KMS-11 (cell line): ENCODE data around the gene CLIP2.

ENCODE experiments used
- H2AFZ ChIP-seq: fragments of 200-600 bp; sonication (generic); 2 replicates; pipeline ENCODE4 v1.6.1; 2016; ENCODE audit warnings: antibody characterized with exemption, mixed run types, low read depth
- H3K27ac ChIP-seq: fragments of 200-600 bp; sonication (generic); 2 replicates; pipeline ENCODE4 v1.6.1; 2016; ENCODE audit warnings: mild to moderate bottlenecking, mixed run types
- H3K27me3 ChIP-seq: fragments of 200-600 bp; sonication (generic); 2 replicates; pipeline ENCODE4 v1.6.1; 2017; ENCODE audit warnings: mild to moderate bottlenecking, low read depth, mixed run types, moderate library complexity; ENCODE audit not compliant: insufficient read depth
- H3K36me3 ChIP-seq: fragments of 200-600 bp; sonication (generic); 2 replicates; pipeline ENCODE4 v1.6.1; 2017; ENCODE audit warnings: mild to moderate bottlenecking, mixed run types; ENCODE audit not compliant: insufficient read depth
- H3K4me1 ChIP-seq: fragments of 200-600 bp; sonication (generic); 2 replicates; pipeline ENCODE4 v1.6.1; 2016; ENCODE audit warnings: mild to moderate bottlenecking, low read depth, mixed run types; ENCODE audit not compliant: poor library complexity, severe bottlenecking
- H3K4me2 ChIP-seq: fragments of 200-600 bp; sonication (generic); 2 replicates; pipeline ENCODE4 v1.7.0; 2016; ENCODE audit warnings: mild to moderate bottlenecking, mixed run types
- H3K4me3 ChIP-seq: fragments of 200-600 bp; sonication (generic); IDR thresholded peaks from 2 replicates; pipeline ENCODE4 v1.6.1; 2017; ENCODE audit warnings: low read depth, low read length, mixed read lengths; ENCODE audit not compliant: insufficient read depth
- H3K79me2 ChIP-seq: fragments of 200-600 bp; sonication (generic); 2 replicates; pipeline ENCODE4 v1.6.1; 2016; ENCODE audit warnings: low read depth, mixed run types; ENCODE audit not compliant: insufficient read depth
- H3K9ac ChIP-seq: fragments of 200-600 bp; sonication (generic); 2 replicates; pipeline ENCODE4 v1.6.1; 2016; ENCODE audit warnings: mild to moderate bottlenecking, mixed run types
- H4K20me1 ChIP-seq: fragments of 200-600 bp; sonication (generic); 2 replicates; pipeline ENCODE4 v1.6.1; 2016; ENCODE audit warnings: mild to moderate bottlenecking, mixed run types; ENCODE audit not compliant: insufficient read depth
- CTCF ChIP-seq: fragments of 200-600 bp; sonication (generic); conservative IDR thresholded peaks from 2 replicates; pipeline ENCODE4 v1.6.1; 2017; ENCODE audit warnings: low read depth, mild to moderate bottlenecking, antibody characterized with exemption, low read length, moderate library complexity, mixed read lengths

Gene CLIP2

GRCh38 chr7:74291535-74291934 is 2.3 kb downstream of the CLIP2 start:
- Histone ChIP-seq H3K27ac (no peak overlapping the region), H3K4me1 (no peaks in the 10 kb centered on the region), H3K79me2 (no peaks in the 10 kb centered on the region), H3K27me3 (peaks cover 63% of the 10 kb centered on the region), H2AFZ (no peak overlapping the region), H4K20me1 (no peaks in the 10 kb centered on the region), H3K4me3 (no peak overlapping the region), H3K4me2 (no peak overlapping the region), H3K9ac (no peak overlapping the region), H3K36me3 (no peaks in the 10 kb centered on the region)
- no peak for TF ChIP-seq CTCF

- Histone ChIP-seq H3K9ac (no peak overlapping the region), H3K4me1 (no peaks in the 10 kb centered on the region), H3K27me3 (peaks cover 63% of the 10 kb centered on the region), H3K4me2 (no peak overlapping the region), H4K20me1 (no peaks in the 10 kb centered on the region), H3K4me3 (no peak overlapping the region), H3K27ac (no peak overlapping the region), H3K36me3 (no peaks in the 10 kb centered on the region), H2AFZ (no peak overlapping the region), H3K79me2 (no peaks in the 10 kb centered on the region)
- TF ChIP-seq CTCF = no peak
These were observed 3.8 kb downstream of the CLIP2 start for GRCh38 chr7:74292757-74293576.

GRCh38 chr7:74293577-74293908 is 4.3 kb downstream of the CLIP2 start:
- H3K9ac ChIP-seq = no peak overlapping the region
- H3K79me2 ChIP-seq = no peaks in the 10 kb centered on the region
- no peak for TF ChIP-seq CTCF
- no peaks in the 10 kb centered on the region for H3K36me3 ChIP-seq
- no peak overlapping the region for H3K4me2 ChIP-seq
- H3K27me3 ChIP-seq = peaks cover 59% of the 10 kb centered on the region
- H3K4me3 ChIP-seq = no peak overlapping the region
- no peak overlapping the region for H2AFZ ChIP-seq
- no peaks in the 10 kb centered on the region for H4K20me1 ChIP-seq
- H3K4me1 ChIP-seq = no peaks in the 10 kb centered on the region
- no peak overlapping the region for H3K27ac ChIP-seq

GRCh38 chr7:74294191-74294998 is 5.2 kb downstream of the CLIP2 start:
- no peak overlapping the region for H3K4me2 ChIP-seq

More at GRCh38 chr7:74294191-74294998, 5.2 kb downstream of the CLIP2 start:
- TF ChIP-seq CTCF = no peak
- Histone ChIP-seq H2AFZ (no peak overlapping the region), H4K20me1 (no peaks in the 10 kb centered on the region), H3K79me2 (no peaks in the 10 kb centered on the region), H3K27ac (no peak overlapping the region), H3K4me3 (no peak overlapping the region), H3K27me3 (peaks cover 56% of the 10 kb centered on the region), H3K36me3 (no peaks in the 10 kb centered on the region), H3K9ac (no peak overlapping the region), H3K4me1 (no peaks in the 10 kb centered on the region)
